Adipocyte (in vitro differentiated cells): ENCODE results near the gene STXBP6.

ENCODE experiments used
- DNase-seq: peaks from one replicate; pipeline ENCODE4 v3.0.0-alpha.2; 2015; ENCODE audit warnings: low read depth
- H3K27me3 ChIP-seq: replicated peaks from 2 replicates; pipeline ENCODE4 v1.7.0; 2013; ENCODE audit warnings: mild to moderate bottlenecking, low read length, moderate library complexity; ENCODE audit not compliant: control insufficient read depth, insufficient read depth
- H3K36me3 ChIP-seq: 2 replicates; pipeline ENCODE4 v1.7.0; 2013; ENCODE audit warnings: low read length, mild to moderate bottlenecking, moderate library complexity; ENCODE audit not compliant: control insufficient read depth, insufficient read depth, severe bottlenecking
- H3K4me1 ChIP-seq: 2 replicates; pipeline ENCODE4 v1.7.0; 2013; ENCODE audit warnings: mild to moderate bottlenecking, low read length, moderate library complexity; ENCODE audit not compliant: control insufficient read depth, insufficient read depth
- H3K4me3 ChIP-seq: 2 replicates; pipeline ENCODE4 v1.7.0; 2013; ENCODE audit warnings: mild to moderate bottlenecking, low read length, moderate library complexity
- H3K9ac ChIP-seq: 2 replicates; pipeline ENCODE4 v1.7.0; 2013; ENCODE audit warnings: mild to moderate bottlenecking, low read length, moderate library complexity
- H3K9me3 ChIP-seq: 2 replicates; pipeline ENCODE4 v1.7.0; 2013; ENCODE audit warnings: mild to moderate bottlenecking, low read length, moderate library complexity; ENCODE audit not compliant: control insufficient read depth

Gene STXBP6

GRCh38 chr14:24921903-24922302, 128.0 kb downstream of the STXBP6 start:
- H3K36me3 ChIP-seq, result no peaks in the 10 kb centered on the region
- H3K9ac ChIP-seq, result no peak overlapping the region
- H3K27me3 ChIP-seq, result no peaks in the 10 kb centered on the region
- no peak for DNase-seq
- H3K4me1 ChIP-seq, result no peaks in the 10 kb centered on the region
- H3K4me3 ChIP-seq, result no peak overlapping the region
- no peaks in the 10 kb centered on the region for H3K9me3 ChIP-seq

- DNase-seq, result no peak
- Histone ChIP-seq H3K27me3 (no peaks in the 10 kb centered on the region), H3K4me1 (no peaks in the 10 kb centered on the region), H3K9ac (no peak overlapping the region), H3K4me3 (no peak overlapping the region), H3K36me3 (no peaks in the 10 kb centered on the region), H3K9me3 (no peaks in the 10 kb centered on the region)
These were observed 129.5 kb downstream of the STXBP6 start for GRCh38 chr14:24920265-24921075.

GRCh38 chr14:24918822-24919221, 131.1 kb downstream of the STXBP6 start:
- no peak overlapping the region for H3K9ac ChIP-seq
- H3K4me1 ChIP-seq, result no peaks in the 10 kb centered on the region
- H3K9me3 ChIP-seq, result no peaks in the 10 kb centered on the region
- no peak for DNase-seq
- no peaks in the 10 kb centered on the region for H3K27me3 ChIP-seq
- no peaks in the 10 kb centered on the region for H3K36me3 ChIP-seq
- H3K4me3 ChIP-seq, result no peak overlapping the region

DNA sequence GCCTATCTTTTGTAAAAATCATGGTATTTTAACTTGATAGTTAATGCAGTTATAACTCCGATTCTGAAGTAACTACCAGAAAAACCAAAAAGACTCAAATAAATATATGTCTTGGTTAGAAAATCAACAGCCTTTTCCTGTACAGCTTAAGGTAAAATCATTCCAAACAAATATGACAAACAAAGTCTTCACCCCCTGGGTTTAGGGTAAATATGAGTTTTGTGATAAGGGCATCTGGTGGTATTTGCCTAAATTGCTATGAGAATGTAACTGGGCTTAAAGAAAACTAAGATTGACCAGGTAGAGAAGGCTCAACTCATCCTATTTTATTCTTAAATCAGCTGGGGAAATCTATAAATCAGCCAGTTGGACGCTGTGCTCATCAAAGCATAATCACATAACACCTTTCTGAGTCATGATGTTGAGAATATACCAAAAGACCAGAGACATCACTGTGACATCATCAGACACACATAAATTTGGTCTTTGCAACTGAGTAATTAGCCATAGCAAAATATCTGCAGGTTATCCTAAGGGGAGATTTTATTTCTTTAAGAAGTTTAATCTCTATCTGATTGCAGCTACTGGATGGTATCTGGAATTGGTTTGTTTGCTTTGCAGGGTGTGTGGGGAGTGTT, 133.9 kb downstream of the STXBP6 start:
- no peak for DNase-seq
- H3K4me1 ChIP-seq, result peaks cover 13% of the 10 kb centered on the region
- no peak overlapping the region for H3K4me3 ChIP-seq
- H3K9me3 ChIP-seq, result no peaks in the 10 kb centered on the region
- no peaks in the 10 kb centered on the region for H3K36me3 ChIP-seq
- H3K27me3 ChIP-seq, result no peaks in the 10 kb centered on the region
- H3K9ac ChIP-seq, result no peak overlapping the region

GRCh38 chr14:24915403-24915921, 134.5 kb downstream of the STXBP6 start:
- peaks cover 15% of the 10 kb centered on the region for H3K4me1 ChIP-seq
- no peaks in the 10 kb centered on the region for H3K27me3 ChIP-seq
- no peak overlapping the region for H3K9ac ChIP-seq

GRCh38 chr14:24913746-24914145, 136.2 kb downstream of the STXBP6 start:
- H3K27me3 ChIP-seq, result no peaks in the 10 kb centered on the region
- H3K9ac ChIP-seq, result no peak overlapping the region
- H3K9me3 ChIP-seq, result no peaks in the 10 kb centered on the region
- no peaks in the 10 kb centered on the region for H3K36me3 ChIP-seq
- H3K4me1 ChIP-seq, result peaks cover 25% of the 10 kb centered on the region
- H3K4me3 ChIP-seq, result no peak overlapping the region
- DNase-seq, result no peak

More at GRCh38 chr14:24915403-24915921, 134.5 kb downstream of the STXBP6 start:
- H3K4me3 ChIP-seq, result no peak overlapping the region
- no peaks in the 10 kb centered on the region for H3K36me3 ChIP-seq
- DNase-seq, result no peak
- no peaks in the 10 kb centered on the region for H3K9me3 ChIP-seq

DNA sequence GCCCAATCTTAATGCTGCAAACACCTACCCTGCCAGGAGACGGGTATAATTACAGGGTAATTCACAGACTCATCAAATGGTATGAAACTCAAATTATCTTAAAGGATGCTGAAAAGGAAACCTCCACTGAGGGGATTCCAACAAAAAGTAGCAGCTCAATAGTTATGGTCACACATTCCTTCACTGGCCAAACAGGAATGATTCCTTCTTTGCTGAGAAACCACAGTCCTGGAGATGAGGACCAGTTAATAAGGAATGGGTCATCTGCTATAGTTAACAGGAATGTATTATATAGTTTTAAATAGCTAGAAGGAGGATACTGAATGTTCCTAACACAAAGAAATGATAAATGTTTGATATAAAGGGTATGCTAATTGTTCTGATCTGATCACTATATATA, 136.9 kb downstream of the STXBP6 start:
- no peak overlapping the region for H3K9ac ChIP-seq
- no peaks in the 10 kb centered on the region for H3K36me3 ChIP-seq
- H3K9me3 ChIP-seq, result no peaks in the 10 kb centered on the region
- H3K27me3 ChIP-seq, result no peaks in the 10 kb centered on the region
- H3K4me3 ChIP-seq, result no peak overlapping the region
- H3K4me1 ChIP-seq, result peaks cover 25% of the 10 kb centered on the region
- DNase-seq, result no peak

GRCh38 chr14:24911324-24912109, 138.4 kb downstream of the STXBP6 start:
- peak overlapping the region; percentile 72 for H3K4me3 ChIP-seq
- peak; percentile 97 for DNase-seq
- peak overlapping the region; percentile 64 for H3K9ac ChIP-seq
- peaks cover 25% of the 10 kb centered on the region for H3K4me1 ChIP-seq
- no peaks in the 10 kb centered on the region for H3K9me3 ChIP-seq
- H3K27me3 ChIP-seq, result no peaks in the 10 kb centered on the region
- H3K36me3 ChIP-seq, result no peaks in the 10 kb centered on the region

DNA sequence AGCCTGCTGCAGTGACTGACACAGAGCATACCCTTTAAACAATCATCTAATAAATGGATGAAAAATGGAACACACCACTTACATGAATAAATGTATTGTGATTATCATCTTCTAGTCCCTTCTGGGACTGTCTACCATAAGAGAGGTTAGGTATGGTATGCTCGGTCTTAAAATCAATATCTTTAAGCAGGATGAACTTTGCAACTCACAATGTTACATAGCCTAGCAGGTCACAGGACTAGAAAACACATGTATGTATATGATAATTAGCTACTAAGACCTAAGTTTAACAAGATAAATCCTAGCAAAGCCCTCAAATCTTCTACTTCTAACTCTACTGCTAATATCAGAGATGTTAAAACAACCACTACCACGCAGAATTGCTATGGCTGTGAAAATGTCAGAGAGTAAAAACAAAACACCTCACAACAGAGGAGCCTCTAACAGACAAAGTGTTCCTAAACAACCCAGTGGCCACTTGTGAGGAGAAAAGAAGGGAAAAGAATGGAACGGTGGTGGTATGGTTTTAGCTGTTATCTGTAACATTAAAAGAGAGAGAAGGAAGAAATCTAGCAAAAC, 139.4 kb downstream of the STXBP6 start:
- no peaks in the 10 kb centered on the region for H3K36me3 ChIP-seq
- no peaks in the 10 kb centered on the region for H3K27me3 ChIP-seq
- no peak overlapping the region for H3K9ac ChIP-seq
- peaks cover 25% of the 10 kb centered on the region for H3K4me1 ChIP-seq
- H3K9me3 ChIP-seq, result no peaks in the 10 kb centered on the region
- no peak for DNase-seq
- H3K4me3 ChIP-seq, result no peak overlapping the region

DNA sequence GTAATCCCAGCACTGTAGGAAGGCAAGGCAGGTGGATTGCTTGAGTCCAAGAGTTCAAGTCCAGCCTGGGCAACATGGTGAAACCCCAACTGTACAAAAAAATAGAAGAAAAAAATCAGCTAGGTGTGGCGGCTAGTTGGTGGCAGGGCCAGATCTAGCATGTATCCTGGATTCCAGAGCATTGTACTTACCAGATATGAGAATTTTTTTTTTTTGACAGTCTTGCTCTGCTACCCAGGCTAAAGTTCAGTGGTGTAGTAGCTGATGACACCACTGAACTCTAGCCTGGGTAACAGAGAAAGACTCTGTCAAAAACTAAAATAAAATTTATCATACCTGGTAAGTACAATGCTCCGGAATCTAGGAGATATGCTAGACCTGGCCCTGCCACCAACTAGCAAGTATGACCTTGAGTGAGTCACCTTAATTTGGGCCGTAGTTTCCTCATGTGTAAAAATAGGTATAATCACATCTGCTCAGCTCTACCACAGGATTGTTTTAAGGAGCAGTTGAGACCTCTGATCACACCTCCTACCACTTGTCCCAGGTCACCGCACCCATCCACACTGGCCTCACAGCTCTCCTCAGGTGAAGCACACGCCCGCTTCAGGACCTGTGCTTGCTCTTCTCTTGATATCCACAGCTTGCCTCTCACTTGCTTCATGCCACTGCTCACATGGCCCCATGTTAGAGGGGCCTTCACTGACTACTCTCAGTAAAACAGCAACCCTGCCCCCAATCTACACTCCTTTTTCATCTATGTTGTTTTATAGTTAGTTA, 140.2 kb downstream of the STXBP6 start:
- H3K9me3 ChIP-seq, result no peaks in the 10 kb centered on the region
- H3K9ac ChIP-seq, result no peak overlapping the region
- peaks cover 25% of the 10 kb centered on the region for H3K4me1 ChIP-seq
- no peak for DNase-seq
- no peak overlapping the region for H3K4me3 ChIP-seq
- no peaks in the 10 kb centered on the region for H3K36me3 ChIP-seq
- H3K27me3 ChIP-seq, result no peaks in the 10 kb centered on the region
